ENCODE measurements around the gene LIPJ. TPM values are rescaled to one million over a fixed set of nuclear protein-coding genes. Genes with fewer than 3 reads are reported as not detected.

Gene LIPJ, protein sequence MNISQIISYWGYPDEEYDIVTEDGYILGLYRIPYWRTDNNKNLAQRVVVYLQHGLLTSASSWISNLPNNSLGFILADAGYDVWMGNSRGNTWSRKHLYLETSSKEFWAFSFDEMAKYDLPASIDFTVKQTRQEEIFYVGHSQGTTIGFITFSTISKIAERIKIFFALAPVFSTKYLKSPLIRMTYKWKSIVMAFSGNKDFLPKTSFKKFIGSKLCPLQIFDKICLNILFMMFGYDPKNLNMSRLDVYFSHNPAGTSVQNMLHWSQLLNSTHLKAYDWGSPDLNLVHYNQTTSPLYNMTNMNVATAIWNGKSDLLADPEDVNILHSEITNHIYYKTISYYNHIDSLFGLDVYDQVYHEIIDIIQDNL
- total RNA-seq: not detected
- polyA plus RNA-seq (2013, experiment 1 of 2): not detected
- polyA plus RNA-seq (2013, experiment 2 of 2): not detected
- long read RNA-seq, experiment 1: 0 reads
- long read RNA-seq, experiment 2: 0 reads
- long read RNA-seq, experiment 3: 0 reads
- long read RNA-seq, experiment 4: 0 reads

DNA sequence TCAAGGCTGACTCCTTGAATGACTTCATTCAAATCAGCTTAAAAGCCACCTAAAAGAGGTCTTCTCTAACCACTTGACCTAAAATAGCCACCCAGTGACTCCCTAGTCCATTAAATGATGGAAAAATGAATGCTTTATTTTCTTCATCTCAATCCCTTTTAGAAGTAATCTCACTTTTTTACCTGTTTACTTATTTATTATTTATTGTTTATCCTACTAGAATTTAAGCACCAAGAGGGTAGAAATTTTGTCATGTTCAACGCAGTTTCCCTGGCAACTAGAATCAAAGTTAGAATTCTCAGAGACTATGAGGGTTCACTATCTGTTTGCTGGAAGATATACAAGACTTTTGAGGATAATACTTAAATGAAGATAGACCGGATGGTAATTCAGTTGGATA is at the start of gene LIPJ:
Gene LIPJ, plus strand, starts transcription at position 301 of the 400 bp plus-strand sequence. CDS start 3,926 bp downstream, outside the sequence.
- H3K9me3 ChIP-seq (ENCODE audit: control insufficient read depth, low read length): no peaks in the 10 kb centered on the region
- Mint-ChIP-seq H3K27me3 (ENCODE audit: insufficient read depth) (peaks cover 38% of the 10 kb centered on the region), H3K4me3 (no peak within 1 kb of the TSS), H3K27ac (no peak within 1 kb of the TSS), H3K36me3 (ENCODE audit: low read depth) (no peaks in the 10 kb centered on the region), H3K4me1 (no peaks in the 10 kb centered on the region), H3K9me3 (no peaks in the 10 kb centered on the region)
- H3K27ac ChIP-seq (ENCODE audit: low read depth, low read length): no peak within 1 kb of the TSS
- no peaks in the 10 kb centered on the region for H3K4me1 ChIP-seq (ENCODE audit: control insufficient read depth, insufficient read depth, low read length)
- no peak within 1 kb of the TSS for H3K9ac ChIP-seq (ENCODE audit: extremely low read depth, low read length, poor library complexity, severe bottlenecking)
- H3K4me3 ChIP-seq (ENCODE audit: low read length): no peak within 1 kb of the TSS
- peaks cover 8% of the 10 kb centered on the region for H3K27me3 ChIP-seq (ENCODE audit: control insufficient read depth, insufficient read depth, low read length, poor library complexity, severe bottlenecking)
- no peaks in the 10 kb centered on the region for H3K36me3 ChIP-seq (ENCODE audit: control insufficient read depth, insufficient read depth, low read length)
- no peak for DNase-seq
- TF ChIP-seq, protein P1, sequence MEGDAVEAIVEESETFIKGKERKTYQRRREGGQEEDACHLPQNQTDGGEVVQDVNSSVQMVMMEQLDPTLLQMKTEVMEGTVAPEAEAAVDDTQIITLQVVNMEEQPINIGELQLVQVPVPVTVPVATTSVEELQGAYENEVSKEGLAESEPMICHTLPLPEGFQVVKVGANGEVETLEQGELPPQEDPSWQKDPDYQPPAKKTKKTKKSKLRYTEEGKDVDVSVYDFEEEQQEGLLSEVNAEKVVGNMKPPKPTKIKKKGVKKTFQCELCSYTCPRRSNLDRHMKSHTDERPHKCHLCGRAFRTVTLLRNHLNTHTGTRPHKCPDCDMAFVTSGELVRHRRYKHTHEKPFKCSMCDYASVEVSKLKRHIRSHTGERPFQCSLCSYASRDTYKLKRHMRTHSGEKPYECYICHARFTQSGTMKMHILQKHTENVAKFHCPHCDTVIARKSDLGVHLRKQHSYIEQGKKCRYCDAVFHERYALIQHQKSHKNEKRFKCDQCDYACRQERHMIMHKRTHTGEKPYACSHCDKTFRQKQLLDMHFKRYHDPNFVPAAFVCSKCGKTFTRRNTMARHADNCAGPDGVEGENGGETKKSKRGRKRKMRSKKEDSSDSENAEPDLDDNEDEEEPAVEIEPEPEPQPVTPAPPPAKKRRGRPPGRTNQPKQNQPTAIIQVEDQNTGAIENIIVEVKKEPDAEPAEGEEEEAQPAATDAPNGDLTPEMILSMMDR (conservative IDR thresholded peaks at IDR 0.05): no peak
- 95 to 96% methylated on average over 2 of the region's 2 CpGs for WGBS, 2 experiments (ENCODE audit: insufficient coverage in 1 of 2, insufficient read length in 1 of 2)

DNA sequence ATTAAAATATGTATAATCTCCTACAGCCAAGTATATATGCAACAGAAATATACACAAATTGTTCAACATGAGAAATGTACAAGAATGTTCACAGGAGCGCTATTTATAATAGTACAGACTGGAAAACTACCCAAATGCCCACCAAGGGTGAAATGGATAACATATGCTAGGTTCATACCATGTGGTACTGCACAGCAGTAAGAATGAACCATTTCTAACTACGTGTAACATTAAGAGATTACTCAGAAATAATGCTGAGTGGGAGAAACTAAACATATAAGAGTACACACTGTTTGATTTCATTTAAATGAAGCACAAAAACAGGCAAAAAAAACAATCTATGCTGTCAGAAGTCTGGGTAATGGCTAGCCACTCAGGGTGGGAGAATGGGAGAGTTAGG is 49.2 kb upstream of the LIPJ start:
- H3K27ac Mint-ChIP-seq: no peak overlapping the region
- WGBS, 2 experiments (ENCODE audit: insufficient coverage in 1 of 2, insufficient read length in 1 of 2): 100% methylated on average over 2 of the region's 2 CpGs; no CpG with 5 or more reads in 1 of the 2 experiments
- TF ChIP-seq, protein P1 (conservative IDR thresholded peaks at IDR 0.05): no peak

DNA sequence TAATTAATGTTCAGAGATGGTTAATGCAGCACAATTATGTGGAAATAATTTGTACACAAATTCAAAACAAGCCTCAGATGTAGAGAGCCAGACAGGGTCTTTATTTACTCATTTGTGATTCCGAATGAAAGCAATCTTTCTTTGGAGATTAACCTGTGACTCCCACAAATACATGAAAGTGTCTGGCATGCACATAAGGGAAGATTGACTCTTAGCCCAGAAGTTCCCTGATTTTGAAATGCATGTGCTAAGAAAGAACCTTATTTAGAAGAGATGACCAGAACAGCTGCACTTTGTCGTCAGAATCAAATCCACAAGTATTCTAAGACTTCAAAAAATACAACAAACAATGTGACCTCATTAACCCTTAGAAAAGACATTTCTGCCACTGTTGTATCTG is 48.5 kb upstream of the LIPJ start:
- no peak overlapping the region for H3K27ac ChIP-seq (ENCODE audit: low read depth, low read length)
- DNase-seq: no peak
- H3K36me3 ChIP-seq (ENCODE audit: control insufficient read depth, insufficient read depth, low read length): no peaks in the 10 kb centered on the region
- no peaks in the 10 kb centered on the region for H3K27me3 ChIP-seq (ENCODE audit: control insufficient read depth, insufficient read depth, low read length, poor library complexity, severe bottlenecking)
- TF ChIP-seq, protein P1 (conservative IDR thresholded peaks at IDR 0.05): no peak
- no peak overlapping the region for H3K9ac ChIP-seq (ENCODE audit: extremely low read depth, low read length, poor library complexity, severe bottlenecking)
- H3K9me3 ChIP-seq (ENCODE audit: control insufficient read depth, low read length): no peaks in the 10 kb centered on the region
- no peaks in the 10 kb centered on the region for H3K36me3 Mint-ChIP-seq (ENCODE audit: low read depth)
- H3K27me3 Mint-ChIP-seq (ENCODE audit: insufficient read depth): no peaks in the 10 kb centered on the region
- WGBS, 2 experiments (ENCODE audit: insufficient coverage in 1 of 2, insufficient read length in 1 of 2): 83% methylated on average over 2 of the region's 2 CpGs; no CpG with 5 or more reads in 1 of the 2 experiments
- H3K4me1 Mint-ChIP-seq: peaks cover 37% of the 10 kb centered on the region
- peaks cover 3% of the 10 kb centered on the region for H3K4me1 ChIP-seq (ENCODE audit: control insufficient read depth, insufficient read depth, low read length)
- H3K4me3 Mint-ChIP-seq: no peak overlapping the region
- H3K9me3 Mint-ChIP-seq: no peaks in the 10 kb centered on the region
- H3K4me3 ChIP-seq (ENCODE audit: low read length): no peak overlapping the region
- H3K27ac Mint-ChIP-seq: no peak overlapping the region

More for the DNA sequence above, 49.2 kb upstream of the LIPJ start:
- no peak overlapping the region for H3K27ac ChIP-seq (ENCODE audit: low read depth, low read length)
- H3K36me3 ChIP-seq (ENCODE audit: control insufficient read depth, insufficient read depth, low read length): no peaks in the 10 kb centered on the region
- no peak for DNase-seq
- no peaks in the 10 kb centered on the region for H3K27me3 ChIP-seq (ENCODE audit: control insufficient read depth, insufficient read depth, low read length, poor library complexity, severe bottlenecking)
- Mint-ChIP-seq H3K4me1 (peaks cover 30% of the 10 kb centered on the region), H3K27me3 (ENCODE audit: insufficient read depth) (no peaks in the 10 kb centered on the region), H3K9me3 (no peaks in the 10 kb centered on the region), H3K4me3 (no peak overlapping the region), H3K36me3 (ENCODE audit: low read depth) (no peaks in the 10 kb centered on the region)
- no peaks in the 10 kb centered on the region for H3K9me3 ChIP-seq (ENCODE audit: control insufficient read depth, low read length)
- H3K9ac ChIP-seq (ENCODE audit: extremely low read depth, low read length, poor library complexity, severe bottlenecking): no peak overlapping the region
- H3K4me3 ChIP-seq (ENCODE audit: low read length): no peak overlapping the region
- H3K4me1 ChIP-seq (ENCODE audit: control insufficient read depth, insufficient read depth, low read length): peaks cover 3% of the 10 kb centered on the region

All from endodermal cell (in vitro differentiated cells).